GM19043 (cell line): ENCODE results near the gene PDIA5.

Experiments used
- ATAC-seq: cut with Tn5 transposase; IDR thresholded peaks from one replicate; pipeline ENCODE4 v1.9.1; 2021; ENCODE audit warnings: low read depth; ENCODE audit not compliant: unreplicated experiment

The PDIA5 gene

DNA sequence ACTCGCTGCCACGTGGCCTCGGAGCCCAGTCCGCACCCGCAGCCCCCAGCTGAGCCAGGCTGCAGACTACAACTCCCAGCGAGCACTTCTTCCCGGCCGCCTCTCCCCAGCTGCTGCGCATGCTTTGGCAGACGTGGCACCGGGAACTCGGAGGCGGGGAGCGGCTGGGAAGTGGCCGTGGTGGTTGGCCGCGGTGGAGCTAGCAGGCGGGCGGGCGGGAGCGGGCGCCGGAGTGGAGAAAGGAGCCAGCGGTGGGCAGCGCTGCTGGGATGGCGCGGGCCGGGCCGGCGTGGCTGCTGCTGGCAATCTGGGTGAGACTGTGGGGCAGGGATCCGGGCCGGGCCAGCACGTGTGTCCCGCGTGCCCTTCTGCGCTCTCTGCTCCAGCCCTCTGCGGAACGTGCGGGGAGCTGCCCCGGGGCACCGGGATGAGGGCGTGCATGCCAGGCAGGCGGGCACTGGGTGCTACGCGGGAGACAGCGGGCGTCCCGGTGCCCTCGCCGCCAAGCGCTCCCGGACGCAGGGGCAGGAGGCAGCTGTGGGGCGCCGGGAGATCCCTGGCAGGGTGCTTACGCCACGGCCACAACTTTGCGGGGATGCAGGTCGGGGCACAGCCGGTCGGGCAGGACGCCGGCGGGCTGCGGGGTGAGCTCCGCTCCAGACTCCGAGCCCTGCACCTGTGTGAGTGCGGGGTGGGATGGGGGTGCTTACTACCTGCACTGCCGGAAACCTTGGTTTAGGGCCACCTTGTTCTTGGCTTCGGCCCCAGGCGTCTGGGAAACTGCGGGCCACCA is at the start of gene PDIA5:
PDIA5 (plus strand) TSS at position 130 of the 793 bp plus-strand sequence; CDS start at position 270, 140 bp downstream.
- peak; percentile 77 for ATAC-seq

DNA sequence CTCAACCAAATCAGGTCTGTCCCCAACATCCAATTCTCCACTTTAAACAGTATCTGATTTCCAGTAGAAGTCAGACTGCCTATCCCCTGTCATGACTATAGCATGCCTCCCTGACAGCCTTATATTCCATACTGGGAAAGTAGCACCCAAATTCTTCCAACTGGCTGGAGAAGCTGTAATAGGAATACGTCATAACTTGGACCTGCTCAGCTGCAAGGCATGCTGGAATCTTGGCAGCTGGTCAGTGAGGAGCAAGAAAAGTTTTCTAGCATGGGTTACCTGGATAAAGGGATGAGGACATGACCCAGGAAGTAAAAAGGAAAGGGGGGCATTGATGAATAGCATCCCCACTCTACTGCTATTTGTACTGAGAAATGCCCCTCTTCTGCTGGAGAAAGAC is 48.1 kb upstream of the PDIA5 start:
- ATAC-seq, result no peak

DNA sequence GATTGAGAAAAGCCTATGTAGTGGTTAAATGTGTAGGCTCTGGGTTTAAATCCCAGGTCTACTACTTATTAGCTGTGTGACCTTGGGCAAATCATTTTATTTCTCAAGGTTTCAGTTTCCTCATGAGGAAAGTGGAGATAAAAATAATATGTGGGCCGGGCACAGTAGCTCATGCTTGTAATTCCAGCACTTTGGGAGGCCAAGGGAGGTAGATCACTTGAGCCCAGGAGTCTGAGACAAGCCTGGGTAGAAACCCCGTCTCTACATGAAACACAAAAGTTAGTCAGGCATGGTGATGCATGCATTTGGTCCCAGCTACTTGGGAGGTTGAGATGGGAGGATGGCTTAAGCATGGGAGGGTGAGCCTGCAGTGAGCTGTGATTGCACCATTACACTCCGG is 47.7 kb upstream of the PDIA5 start:
- ATAC-seq, result no peak

DNA sequence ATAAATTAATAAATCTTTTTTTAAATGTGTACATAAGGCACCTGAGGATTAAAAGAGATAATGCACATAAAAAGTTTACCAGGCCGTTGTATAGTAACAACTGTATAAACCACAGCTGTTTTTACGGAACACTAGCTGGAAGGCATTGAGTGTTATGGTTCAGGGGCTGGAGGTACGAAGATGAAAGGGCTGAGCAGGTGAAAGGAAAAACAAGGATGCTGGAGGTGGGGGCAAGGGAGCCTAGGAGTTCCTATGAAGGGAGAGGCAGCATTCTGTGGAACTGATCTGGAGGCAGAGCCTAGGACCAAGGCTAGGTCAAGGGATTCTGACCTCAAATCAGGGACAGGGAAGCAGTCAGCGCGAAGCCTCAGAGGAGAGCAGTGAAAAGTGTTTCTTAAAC is 47.2 kb upstream of the PDIA5 start:
- ATAC-seq, result no peak

DNA sequence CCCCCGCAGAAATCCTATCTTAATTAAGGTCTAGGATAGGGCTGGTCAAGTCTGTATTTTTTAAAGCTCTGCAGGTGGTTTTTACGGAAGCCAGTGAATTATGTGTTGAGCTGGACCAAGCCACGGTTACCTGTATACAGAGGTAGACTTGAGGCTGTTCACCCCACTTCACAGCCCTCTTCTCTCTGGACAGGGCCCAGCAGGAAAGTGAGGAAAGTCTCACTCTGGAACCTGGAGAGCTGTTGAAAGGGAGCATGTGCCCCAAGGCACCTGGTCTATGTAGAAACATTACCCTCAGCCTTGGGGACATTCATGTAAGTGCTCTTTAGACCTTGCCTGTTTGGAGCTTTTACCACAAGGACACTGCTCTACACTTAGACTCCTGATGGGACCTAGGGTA is 46.1 kb upstream of the PDIA5 start:
- ATAC-seq, result no peak

DNA sequence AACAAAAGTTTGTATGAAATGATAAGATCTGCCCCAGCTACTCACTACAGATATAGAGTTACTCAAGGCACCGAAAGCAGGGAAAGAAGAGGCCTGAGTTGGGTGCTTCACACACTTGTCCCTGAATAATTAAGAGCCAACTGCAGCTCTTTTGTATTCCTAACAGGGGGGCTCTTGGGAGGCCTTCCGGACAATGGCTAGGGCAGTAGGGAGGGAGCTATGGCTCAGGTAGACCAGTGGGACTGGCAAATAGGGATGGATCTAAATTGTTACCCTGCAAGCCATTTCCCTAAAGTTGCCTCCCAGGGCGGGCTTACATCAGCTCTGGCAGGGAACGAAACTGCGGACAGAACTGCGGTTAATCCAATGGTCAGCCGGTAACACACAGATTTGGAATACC is 45.4 kb upstream of the PDIA5 start:
- no peak for ATAC-seq

DNA sequence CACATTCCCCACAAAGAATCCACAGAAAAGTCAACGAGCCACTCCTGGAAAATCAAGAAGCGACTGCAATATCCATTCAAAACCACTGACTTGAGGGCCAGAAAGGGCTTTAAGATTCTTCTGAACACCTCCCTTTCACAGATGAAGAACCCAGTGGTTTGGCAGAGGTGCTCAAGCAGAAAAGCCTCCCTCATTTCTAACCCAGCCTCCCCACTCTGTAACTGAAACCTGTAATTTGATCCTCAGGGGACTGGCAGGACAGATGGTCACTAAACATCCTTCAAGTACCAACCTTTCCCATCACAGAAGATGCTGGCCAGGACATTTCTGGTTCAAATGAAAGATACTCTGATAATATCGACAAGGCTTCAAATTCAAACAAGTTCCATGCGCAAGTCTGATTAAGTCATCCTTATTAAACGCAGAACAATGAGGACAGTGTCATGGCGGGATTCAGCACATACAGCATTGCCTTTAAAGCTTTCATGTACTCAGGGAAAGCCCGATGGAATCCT is 44.8 kb upstream of the PDIA5 start:
- ATAC-seq, result no peak

DNA sequence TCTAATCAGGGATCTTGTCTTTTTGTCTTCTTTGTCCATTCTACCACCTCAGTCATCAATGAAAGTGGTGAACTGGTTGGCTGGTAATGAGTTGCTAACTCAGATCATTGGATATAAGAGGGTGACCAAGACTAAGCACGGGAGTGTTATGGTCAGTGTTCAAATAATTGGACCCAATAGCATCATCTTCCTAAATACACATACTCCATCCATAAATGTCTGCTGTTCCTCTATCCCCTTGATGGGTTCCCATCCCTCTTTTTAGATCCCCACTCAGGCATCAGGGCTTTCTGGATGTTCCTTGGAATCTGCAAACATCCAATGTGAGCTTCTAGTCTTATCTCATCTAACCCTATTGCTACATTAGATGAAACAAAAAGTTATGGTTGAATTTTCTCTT is 42.8 kb upstream of the PDIA5 start:
- ATAC-seq, result no peak

DNA sequence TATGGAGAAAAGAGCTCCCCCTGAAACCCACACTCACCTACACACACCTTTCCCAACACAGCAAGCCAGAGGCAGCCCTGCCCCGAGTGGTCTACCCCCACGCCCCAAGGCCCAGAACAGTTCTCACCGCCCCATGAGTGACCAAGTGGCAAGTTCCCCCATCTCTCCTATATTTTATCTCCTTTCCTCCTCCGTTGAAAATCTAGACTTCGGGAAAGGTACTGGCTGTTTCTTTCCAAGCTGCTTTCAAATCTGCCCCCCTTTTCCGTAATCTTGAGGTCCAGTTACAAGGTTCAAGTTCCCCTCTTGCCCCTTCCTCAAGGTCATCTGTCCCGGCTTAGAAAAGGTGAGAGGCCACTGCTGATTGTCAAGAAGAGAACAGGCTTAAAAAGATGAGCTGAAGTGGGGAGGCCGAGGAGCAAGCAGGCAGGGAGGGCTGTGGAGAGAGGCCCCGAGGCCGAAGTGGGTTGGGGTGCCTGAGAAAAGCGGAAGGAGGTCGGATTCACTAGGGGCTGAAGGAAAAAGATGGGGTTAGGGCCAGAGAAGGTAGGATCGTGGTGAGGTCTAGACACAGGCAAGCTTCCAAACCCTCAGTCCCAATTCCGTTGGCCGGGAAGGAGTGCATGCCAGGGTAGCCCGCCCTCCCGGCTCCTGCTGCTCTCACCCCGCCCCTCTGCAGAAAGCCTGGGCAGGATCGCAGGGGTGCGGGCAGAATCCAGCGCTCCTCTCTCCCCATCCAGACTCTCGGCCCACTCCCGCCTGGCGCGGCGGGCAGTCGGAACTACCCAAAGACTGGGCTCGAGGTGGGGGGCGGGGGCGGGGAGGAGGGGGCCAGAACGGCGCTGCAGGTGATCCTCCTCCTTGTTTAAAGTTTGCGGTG is 40.9 kb upstream of the PDIA5 start:
- no peak for ATAC-seq

DNA sequence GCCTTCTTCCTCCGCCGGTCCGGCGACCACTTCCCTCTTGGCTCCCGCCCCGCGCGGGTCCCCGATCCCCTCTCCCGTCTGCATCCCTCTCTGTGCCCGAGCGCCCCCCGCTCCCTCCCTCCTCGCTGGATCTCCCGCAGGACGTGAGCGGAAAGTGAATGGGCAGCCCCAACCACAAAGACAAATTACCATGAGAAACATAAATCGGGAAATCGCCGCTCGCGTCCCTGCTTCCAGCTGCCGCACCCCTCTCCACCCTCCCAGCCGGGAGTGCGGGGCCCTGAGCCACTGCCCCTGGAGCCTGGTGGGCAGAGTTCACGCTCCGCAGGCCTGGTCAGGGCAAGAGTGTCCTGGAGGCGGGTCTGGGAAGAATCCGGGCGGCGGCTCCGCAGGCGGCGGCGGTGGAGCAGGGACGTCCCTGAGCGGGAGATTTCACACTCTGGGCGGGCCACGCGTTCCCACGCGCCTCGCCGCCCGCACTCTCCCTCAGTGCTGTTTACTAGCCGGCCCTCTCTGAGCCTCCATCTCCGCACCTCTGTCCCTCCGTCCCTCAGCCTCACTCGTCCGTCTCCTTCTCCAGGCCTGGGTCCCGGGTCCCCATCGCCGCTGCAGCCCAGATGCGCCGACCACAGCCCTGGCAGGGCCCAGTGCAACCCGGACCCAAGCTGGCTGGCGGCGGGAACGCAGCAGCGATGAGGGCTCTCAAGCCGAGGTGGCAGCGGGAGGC is 40.1 kb upstream of the PDIA5 start:
- ATAC-seq, result no peak

DNA sequence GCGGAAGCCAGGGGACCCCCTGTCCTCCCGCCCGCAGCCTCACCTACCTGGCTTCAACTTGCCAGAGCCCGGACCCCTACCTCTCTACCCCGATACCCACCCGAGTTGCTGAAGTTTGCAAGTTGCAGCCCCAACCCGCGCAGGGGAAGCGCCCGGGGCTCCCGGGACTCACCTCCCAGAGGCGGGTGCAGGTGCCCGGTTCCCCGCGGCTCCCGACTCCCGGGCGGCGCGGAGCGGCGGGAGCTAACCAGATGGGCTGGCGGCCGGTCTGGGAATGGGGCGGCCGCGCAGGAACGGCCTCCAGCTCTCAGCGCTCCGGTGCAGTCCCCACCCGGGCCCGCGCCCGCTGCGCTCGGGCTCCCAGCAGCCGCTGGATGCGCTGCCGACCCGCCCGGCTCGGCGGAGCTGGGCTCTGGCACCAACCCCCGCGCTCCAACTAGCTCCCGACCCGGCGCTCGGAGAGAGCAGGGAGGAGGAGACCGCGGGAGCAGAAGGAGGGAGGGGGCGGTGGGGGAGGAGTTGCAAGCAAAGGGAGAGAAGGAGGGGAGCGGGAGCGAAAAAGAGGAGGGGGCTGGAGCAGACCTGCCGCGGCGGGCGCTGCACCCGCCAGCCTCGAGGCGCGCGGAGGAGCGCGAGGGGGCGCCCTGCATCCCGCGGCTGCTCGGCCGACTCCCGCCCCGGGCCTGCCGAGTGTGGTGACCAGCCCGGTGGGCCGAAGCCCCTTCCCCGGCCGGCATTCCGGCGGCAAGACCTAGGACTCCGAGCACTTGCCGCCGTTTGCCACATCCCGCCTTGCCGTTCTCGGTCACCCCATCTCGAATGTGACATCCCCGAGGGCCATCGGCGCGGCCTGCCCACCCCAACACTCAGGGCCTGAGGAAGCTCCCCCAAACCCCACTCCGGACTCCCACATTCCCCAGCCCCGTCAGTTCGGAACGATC is 39.3 kb upstream of the PDIA5 start, which contains the start of gene SEMA5B:
SEMA5B (minus strand) TSS at position 472 of the 941 bp plus-strand sequence. CDS start 66,500 bp downstream, outside the sequence.
- ATAC-seq, result no peak

DNA sequence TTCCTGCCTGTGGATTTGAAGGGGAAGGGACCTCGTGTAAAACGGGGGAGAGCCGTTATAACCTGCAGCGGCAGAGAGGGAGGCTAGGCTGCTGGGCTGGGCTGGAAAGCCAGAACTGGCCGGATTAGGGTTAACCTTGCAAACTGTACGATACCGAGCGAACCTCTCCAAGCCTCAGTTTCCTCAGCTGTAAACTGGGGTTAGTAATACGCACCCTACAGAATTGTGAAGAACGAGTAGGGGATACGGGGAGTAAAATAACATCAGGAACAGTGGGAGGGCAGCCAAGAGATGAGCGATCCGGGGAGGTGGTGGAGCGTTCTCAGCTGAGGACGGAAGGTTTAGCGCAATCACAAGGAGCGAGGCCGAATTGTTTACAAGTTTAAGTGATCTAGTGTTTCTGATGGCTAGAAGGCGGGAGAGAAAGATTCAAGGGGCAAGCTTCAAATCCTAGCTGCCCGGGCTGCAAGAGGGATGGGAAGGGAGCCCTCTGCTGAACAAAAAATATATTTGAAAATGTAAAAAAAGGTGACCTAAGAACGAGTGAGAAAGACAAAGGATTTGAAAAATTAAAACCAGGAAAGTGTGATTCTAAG is 38.5 kb upstream of the PDIA5 start:
- ATAC-seq, result no peak

DNA sequence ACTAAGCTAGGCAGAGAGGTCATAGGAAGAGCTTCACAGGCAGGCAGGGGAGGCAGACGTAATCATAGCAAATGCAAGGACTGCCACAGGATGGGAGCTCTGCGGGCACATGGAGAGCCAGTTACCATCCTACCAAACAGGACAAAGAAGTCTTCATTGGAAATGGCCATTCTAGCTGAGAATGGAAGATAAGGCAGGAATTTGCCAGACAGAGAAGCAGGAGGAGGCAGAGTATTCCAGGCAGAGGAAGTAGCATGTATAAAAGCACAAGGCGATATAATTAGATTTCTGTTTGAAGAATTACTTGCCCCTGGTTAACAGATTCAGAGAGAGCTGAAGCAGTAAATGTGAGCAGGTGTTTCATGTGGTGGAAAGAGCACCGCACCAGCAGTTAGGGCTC is 35.8 kb upstream of the PDIA5 start:
- no peak for ATAC-seq

DNA sequence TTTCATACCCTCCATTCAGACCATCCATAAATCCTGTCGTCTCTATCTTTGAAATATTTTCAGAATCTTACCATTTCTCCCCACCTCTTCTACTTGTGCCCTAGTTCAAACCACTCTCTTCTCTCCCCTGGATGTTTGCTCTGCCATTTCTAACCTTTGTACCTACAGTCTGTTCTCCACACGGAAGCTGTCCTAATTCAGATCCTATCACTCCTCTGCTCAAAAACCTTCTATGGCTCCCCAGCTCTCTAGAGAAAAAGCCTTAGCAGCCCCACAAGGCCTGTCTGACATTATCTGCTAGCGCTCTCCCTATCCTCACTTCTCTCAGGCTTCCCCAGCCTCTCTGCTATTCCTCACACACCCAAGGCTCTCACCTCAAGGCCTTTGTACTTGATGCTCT is 34.8 kb upstream of the PDIA5 start:
- no peak for ATAC-seq

DNA sequence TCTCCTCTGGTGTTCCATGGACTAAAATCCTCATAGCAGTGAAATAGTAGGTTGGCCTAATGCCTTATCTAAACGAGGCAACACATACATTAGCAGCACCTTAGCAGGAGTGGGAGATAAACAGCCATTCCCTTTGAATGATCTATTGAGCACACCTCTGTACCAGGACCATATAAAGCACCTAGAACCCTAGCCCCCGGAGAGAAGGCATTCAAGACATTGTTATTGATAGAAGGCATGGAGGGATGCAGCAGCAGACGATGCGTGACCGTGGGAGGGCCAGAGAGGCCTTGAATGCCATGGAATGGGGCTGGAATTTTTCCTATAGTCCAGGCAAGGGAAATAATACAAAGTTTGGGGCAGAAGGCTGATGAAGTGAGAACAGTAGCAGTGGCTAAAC is 32.7 kb upstream of the PDIA5 start:
- no peak for ATAC-seq

DNA sequence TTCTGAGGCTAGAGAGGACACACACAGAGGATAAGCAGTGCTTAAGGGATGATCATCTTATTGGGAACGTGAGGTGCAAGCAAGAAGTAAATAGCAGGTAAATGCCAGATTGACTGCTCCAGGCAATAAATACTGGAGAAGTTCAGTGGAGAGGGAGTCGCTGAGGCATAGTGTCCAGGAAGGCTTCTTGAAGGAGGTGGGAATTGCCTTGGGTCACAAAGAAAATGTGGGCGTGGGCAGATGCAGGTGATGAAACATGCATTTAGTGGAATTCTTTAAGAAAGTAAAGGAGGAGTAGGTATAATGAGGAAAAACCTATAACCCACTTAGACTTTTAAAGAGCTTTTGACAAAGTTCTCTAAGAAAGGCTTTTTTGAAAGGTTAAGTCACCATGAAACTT is 31.8 kb upstream of the PDIA5 start:
- no peak for ATAC-seq

DNA sequence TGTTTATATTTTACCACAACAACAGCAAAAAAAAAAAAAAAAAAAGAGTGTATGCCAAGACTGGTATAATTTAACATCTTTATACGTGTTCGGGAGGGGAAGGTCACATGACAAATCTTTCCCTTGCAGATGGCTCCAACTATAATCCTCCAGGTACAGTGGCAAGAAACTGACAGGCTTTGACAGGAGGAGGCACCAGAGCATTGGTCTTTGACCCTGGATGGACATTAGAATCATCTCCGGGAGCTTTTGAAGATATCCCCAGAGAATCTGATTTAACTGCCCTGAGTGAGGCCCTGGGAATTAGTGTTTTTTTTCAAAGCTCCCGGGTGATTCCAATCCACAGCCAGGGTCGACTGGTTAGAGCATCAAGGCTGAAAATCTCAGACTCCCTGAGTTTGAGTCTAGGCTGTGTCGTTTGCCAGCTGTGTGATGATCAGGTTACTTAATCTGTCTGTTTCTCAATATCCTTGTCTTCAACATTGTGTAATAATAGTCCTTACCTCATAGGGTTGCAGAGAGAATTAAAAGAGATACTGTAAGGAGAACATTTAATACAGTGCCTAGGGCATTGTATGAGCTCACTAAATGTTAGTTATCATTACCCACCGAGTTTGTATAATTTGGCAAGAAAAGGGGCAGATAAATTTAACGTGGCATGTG is 30.3 kb upstream of the PDIA5 start:
- no peak for ATAC-seq

DNA sequence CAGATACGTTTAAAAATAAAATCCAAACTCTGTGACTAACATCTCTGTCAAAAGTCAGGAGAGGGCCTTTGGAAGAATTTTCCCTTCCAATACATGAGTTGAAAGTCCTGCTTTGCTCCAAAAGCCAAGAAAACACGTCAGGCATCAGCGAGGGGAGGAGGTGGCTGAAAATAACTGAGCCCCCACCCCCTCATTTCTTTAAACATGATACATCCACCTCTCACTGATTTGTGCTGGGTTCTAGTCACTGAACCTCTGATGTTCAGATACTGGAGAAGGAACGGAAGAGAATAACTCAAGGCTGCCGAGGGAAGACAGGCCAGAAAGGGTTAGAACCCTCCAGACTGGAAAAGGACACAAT is 29.8 kb upstream of the PDIA5 start:
- no peak for ATAC-seq

DNA sequence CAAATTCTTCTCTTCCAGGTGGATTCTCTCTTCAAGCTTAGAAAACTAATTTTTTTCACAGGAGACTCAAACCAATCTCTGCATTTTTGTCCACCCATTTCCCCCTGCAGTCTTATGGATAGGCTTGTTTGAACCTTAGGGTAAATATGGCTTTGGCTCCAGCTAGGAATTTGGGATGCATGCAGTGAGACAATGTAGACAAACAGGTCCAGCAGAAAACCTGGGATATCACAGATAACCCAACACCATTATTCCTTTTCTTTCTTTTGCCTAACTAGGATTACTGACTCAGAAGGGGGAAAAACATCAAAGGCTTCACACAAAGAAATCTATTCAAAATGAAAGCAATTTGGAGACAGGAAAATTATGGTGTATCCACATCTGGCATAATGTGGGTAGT is 28.1 kb upstream of the PDIA5 start:
- no peak for ATAC-seq
